ENCODE measurements around the gene SDHC.

The SDHC gene

DNA sequence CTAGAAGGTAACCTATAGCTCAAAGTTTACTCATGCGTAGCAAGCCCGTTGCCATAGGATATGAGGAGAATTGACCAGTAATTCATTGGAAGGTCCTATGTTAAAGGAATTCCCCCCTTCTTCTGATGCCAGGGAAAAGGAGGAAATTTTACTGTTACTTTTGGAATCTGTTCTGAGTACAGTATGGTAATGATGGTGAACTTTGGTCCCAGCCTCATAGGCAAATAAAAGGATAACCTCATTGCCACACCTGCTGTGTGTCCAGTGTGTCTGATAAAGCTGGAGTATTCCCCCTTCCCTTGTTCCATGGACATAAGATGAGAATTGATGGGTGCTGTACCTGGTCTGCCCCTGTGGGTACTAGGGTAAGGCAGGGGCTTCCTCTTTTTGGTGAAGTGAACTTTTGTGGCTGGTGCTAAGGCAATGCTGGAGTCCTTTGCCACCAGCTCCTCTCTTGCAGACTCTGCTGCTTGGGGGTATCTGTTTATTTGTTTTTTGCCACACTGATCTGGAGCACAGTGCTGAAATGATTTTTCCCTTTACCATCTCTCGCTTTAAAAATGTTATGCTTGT, 26.6 kb upstream of the SDHC start:
- TF ChIP-seq Cebpa-rat (IDR thresholded peaks at IDR 0.05), result no peak
- Histone ChIP-seq H3K4me2 (no peak overlapping the region), H3K27ac (no peak overlapping the region)

DNA sequence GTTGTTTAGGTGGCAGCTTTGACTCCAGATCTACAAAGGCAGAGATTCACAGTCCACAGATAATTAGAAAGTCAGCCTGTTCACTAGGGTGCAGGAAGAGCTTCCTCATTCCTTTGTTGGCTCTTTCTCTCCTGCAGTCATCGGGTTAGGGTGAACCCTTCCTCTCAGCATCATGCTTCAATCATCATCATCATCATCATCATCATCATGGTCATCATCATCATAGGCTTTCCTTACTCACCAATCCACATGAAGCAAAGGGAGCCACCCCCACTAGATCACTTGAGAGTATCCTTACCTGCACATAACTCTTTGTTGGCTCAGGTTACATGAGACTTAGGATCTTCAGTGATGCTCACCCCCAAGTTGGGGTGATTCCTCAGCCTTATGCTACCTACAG, 23.4 kb upstream of the SDHC start:
- H3K4me2 ChIP-seq, result no peak overlapping the region

More for the DNA sequence above, 26.6 kb upstream of the SDHC start:
- Histone ChIP-seq H3K4me3 (no peak overlapping the region), H3K9me3 (no peaks in the 10 kb centered on the region), H3K36me3 (no peaks in the 10 kb centered on the region; the same call in 1 of the 2 replicates), H4K20me1 (no peaks in the 10 kb centered on the region), H3K9ac (no peak overlapping the region), H3K27me3 (no peaks in the 10 kb centered on the region), H3K4me1 (no peaks in the 10 kb centered on the region)

DNA sequence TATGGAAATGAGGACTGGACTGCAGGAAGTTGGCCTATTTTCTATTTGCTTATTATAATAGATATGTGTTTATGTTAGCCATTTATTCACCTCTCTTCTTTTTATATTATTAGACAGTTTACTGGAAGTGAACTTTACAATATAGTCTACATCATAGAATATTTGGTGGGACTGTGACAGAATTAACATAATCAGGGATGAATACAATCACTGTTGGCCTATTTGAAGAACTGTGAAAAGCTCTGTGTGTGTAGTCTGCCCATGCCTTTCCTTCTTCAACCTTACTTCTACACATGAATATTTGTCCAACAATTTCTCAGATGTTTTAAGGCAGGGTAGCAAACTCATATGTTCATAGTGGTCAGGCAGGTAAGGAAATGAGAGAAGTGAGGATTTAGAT, 16.8 kb upstream of the SDHC start:
- Histone ChIP-seq H4K20me1 (no peaks in the 10 kb centered on the region), H3K4me1 (peaks cover 15% of the 10 kb centered on the region), H3K27me3 (no peaks in the 10 kb centered on the region), H3K27ac (no peak overlapping the region), H3K9me3 (no peaks in the 10 kb centered on the region), H3K4me3 (no peak overlapping the region), H3K9ac (no peak overlapping the region), H3K36me3 (no peaks in the 10 kb centered on the region), H3K4me2 (no peak overlapping the region)
- TF ChIP-seq Cebpa-rat (IDR thresholded peaks at IDR 0.05), result no peak

More for the DNA sequence above, 23.4 kb upstream of the SDHC start:
- H3K27me3 ChIP-seq, result no peaks in the 10 kb centered on the region
- H3K4me1 ChIP-seq, result no peaks in the 10 kb centered on the region
- TF ChIP-seq Cebpa-rat (IDR thresholded peaks at IDR 0.05), result no peak
- no peak overlapping the region for H3K9ac ChIP-seq
- no peak overlapping the region for H3K4me3 ChIP-seq
- no peaks in the 10 kb centered on the region for H4K20me1 ChIP-seq
- no peaks in the 10 kb centered on the region for H3K9me3 ChIP-seq
- H3K36me3 ChIP-seq, result no peaks in the 10 kb centered on the region; the same call in 1 of the 2 replicates
- no peak overlapping the region for H3K27ac ChIP-seq

DNA sequence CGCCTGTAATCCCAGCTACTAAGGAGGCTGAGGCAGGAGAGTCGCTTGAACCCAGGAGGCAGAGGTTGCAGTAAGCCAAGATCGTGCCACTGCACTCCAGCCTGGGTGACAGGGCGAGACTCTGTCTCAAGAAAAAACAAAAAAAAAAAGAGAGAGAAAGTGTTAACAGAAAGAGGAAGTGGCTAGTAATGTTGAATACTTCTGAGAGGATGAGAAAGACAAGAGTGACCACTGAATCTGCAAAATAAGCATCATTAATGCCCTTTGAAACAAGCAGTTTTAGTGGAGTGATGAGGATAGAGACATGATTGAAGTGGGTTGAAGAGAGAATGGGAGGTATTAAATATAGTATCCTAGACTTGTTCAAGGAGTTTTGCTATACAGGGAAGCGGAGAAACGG, 16.1 kb upstream of the SDHC start:
- Histone ChIP-seq H3K4me3 (no peak overlapping the region), H3K27ac (no peak overlapping the region), H3K4me1 (peaks cover 18% of the 10 kb centered on the region), H3K9me3 (no peaks in the 10 kb centered on the region), H3K4me2 (0 out of 2 replicates have a peak overlapping the region, but pooled peaks have one; percentile 14), H3K36me3 (no peaks in the 10 kb centered on the region), H3K9ac (no peak overlapping the region), H4K20me1 (no peaks in the 10 kb centered on the region; the same call in 1 of the 2 replicates), H3K27me3 (no peaks in the 10 kb centered on the region)
- no peak for TF ChIP-seq Cebpa-rat (IDR thresholded peaks at IDR 0.05)

DNA sequence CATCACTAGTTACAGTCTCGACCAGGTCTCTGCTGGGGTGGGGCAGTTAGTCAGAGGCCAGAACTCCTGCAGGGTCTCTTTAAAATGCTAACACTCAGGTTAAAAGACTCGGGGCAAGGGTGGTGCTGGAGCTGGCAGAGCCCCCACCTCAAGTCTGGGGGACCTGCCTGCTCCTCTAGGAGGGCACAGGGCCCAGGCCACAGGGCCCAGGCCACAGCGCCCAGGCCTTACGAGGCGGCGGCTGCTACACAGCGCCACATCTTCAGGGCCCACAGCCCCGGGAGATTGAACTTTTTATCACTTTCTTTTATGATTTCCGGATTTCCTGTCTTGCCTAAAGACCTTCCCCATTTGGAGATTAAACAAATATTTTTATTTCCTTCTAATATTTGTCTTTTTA, 14.8 kb upstream of the SDHC start:
- Histone ChIP-seq H3K9me3 (no peaks in the 10 kb centered on the region), H4K20me1 (no peaks in the 10 kb centered on the region; the same call in 1 of the 2 replicates), H3K9ac (no peak overlapping the region), H3K27ac (0 out of 2 replicates have a peak overlapping the region, but pooled peaks have one; percentile 31), H3K4me2 (peak overlapping the region; percentile 47), H3K4me3 (no peak overlapping the region), H3K27me3 (no peaks in the 10 kb centered on the region), H3K36me3 (no peaks in the 10 kb centered on the region), H3K4me1 (peaks cover 30% of the 10 kb centered on the region)
- TF ChIP-seq Cebpa-rat (IDR thresholded peaks at IDR 0.05), result no peak

DNA sequence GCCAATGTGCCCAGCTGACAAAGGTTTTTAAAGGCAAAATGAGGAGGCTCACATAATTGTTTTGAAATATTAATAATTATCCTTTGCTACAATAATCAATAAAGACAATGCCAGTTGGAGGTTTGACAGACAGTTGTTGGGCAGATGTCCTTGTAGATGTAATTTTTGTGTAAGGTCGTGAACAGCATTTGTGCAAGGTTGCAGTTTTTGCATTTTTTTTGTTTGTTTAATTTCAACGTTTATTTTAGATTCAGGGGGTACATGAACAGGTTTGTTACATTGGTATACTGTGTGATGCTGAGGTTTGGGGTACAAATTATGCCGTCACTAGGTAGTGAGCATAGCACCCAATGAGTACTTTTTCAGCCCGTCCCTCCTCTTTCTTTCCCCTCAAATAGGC, 13.7 kb upstream of the SDHC start:
- Histone ChIP-seq H3K4me3 (no peak overlapping the region), H3K36me3 (no peaks in the 10 kb centered on the region), H3K27ac (no peak overlapping the region), H3K4me2 (no peak overlapping the region), H4K20me1 (no peaks in the 10 kb centered on the region; the same call in 1 of the 2 replicates), H3K9ac (no peak overlapping the region), H3K4me1 (peaks cover 40% of the 10 kb centered on the region), H3K27me3 (no peaks in the 10 kb centered on the region), H3K9me3 (no peaks in the 10 kb centered on the region)
- TF ChIP-seq Cebpa-rat (IDR thresholded peaks at IDR 0.05), result no peak

DNA sequence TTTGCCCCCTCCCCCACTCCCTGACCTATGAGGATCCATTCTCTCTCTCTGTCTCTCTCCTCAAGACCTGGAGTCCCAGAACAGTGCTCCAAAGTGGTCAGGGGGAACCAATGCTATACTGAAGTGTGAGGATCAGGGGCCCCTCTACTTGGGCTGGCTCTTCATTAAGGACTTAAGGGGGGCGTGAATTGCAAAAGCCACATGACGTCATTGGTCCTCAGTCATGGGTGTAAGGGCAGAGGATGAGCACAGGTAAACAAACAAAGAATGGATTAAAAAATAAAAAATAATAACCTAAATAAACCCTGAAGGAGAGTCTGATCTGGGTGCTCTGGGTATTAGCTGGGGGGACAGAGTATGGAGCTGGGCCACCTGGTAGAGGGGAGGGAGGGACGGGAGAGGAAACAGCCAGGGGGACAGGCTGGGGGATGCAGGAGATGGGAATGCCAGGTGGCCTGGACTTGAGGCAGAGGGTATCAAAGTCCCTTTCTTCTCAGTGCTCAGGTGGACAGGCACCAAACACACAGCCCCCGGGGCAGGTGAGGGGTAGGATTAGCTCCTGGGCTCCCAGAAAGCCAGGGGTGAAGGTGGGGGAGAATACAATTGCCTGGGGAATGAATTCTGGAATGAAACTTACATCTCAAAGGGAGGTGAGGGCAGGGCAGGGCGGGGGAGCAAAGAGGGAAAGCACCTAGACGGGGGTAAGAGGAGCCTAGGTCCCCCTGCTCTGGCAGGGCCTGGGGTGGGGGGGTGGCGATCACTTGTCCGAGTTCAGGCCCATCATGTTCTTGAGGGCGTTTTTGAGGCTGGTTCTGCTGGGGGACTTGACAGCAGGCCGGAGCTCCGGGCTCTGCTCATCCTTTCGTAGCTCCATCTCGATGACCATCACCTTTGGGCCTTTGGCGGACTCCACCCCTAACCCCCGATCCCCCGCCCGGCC, 9.0 kb upstream of the SDHC start:
- Histone ChIP-seq H3K27ac (peak overlapping the region; percentile 84), H3K36me3 (no peaks in the 10 kb centered on the region), H3K9ac (peak overlapping the region; percentile 80), H4K20me1 (no peaks in the 10 kb centered on the region; the same call in 1 of the 2 replicates), H3K27me3 (no peaks in the 10 kb centered on the region), H3K9me3 (no peaks in the 10 kb centered on the region), H3K4me1 (peaks cover 53% of the 10 kb centered on the region), H3K4me3 (peak overlapping the region; percentile 78), H3K4me2 (peak overlapping the region; percentile 93)
- TF ChIP-seq Cebpa-rat (IDR thresholded peaks at IDR 0.05), result no peak

DNA sequence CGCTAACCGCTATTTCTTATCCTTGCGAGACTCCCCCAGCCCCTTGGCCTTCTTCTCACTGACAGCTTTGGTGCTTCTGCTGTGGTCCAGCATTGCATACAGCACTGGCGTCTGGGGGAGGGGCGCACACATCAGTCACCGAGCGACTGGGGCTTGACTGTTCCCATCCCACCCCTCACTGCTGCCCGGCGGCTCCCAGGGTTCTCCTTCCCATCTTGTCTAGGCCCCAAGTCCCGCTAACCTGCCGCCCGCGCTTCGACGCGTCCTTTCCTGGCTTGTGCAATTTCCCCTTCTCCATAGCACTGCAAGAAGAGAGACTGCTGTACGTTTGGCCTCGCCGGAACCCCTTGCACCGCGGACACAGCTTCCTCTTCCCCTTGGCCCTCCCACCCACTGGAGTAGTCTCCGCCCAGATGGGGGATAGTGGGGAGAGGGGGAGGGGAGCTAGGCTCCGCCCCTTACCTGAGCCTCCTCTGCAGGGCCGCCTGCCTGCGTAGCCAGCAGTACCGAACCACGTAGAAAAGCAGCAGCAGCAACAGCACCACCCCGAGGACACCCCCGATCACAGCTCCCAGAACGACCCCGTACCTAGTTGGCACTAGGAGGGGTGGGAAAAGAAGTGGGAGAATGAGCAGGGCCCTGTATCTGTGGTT, 8.2 kb upstream of the SDHC start:
- Histone ChIP-seq H3K36me3 (no peaks in the 10 kb centered on the region), H3K9me3 (no peaks in the 10 kb centered on the region), H3K4me2 (peak overlapping the region; percentile 93), H4K20me1 (no peaks in the 10 kb centered on the region; the same call in 1 of the 2 replicates), H3K4me1 (peaks cover 56% of the 10 kb centered on the region), H3K4me3 (peak overlapping the region; percentile 78), H3K27ac (peak overlapping the region; percentile 84), H3K27me3 (no peaks in the 10 kb centered on the region), H3K9ac (peak overlapping the region; percentile 80)
- TF ChIP-seq Cebpa-rat (IDR thresholded peaks at IDR 0.05), result peak; percentile 58; the same call in 1 of the 2 replicates

DNA sequence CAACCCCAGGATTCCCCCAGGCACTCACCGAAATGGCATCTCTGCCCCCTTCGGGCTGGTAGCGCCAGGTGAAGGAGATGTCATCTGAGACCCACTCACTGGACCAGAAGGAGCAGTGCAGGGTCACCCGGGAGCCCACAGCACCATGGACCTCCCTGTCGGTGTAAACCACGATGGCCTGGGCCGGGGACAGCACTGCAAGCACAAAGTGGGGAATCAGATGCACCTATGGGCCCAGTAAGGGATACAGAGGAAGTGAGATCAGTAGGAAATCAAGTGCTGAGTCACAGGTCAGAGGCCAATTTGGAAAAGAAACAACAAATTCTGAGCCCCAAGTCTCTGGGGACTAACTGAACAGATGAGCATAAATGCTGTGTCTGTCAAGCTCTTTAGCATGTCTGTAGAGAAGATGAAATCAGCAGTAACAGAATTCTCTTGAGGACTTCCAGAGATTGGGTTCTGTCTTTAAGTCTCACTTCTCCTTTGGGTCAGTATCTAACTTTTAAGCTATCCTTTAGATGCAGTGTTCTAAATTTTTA, 6.9 kb upstream of the SDHC start:
- peaks cover 56% of the 10 kb centered on the region for H3K4me1 ChIP-seq
- H3K27ac ChIP-seq, result peak overlapping the region; percentile 84; the same call in 1 of the 2 replicates

More for the DNA sequence above, 6.9 kb upstream of the SDHC start:
- Histone ChIP-seq H3K4me3 (no peak overlapping the region), H3K27me3 (no peaks in the 10 kb centered on the region), H3K4me2 (peak overlapping the region; percentile 93), H4K20me1 (no peaks in the 10 kb centered on the region; the same call in 1 of the 2 replicates), H3K9ac (no peak overlapping the region), H3K36me3 (no peaks in the 10 kb centered on the region), H3K9me3 (no peaks in the 10 kb centered on the region)
- TF ChIP-seq Cebpa-rat (IDR thresholded peaks at IDR 0.05), result no peak

All from BLaER1 (cell line).